Trophoblast cell (in vitro differentiated cells and primary cell): ENCODE measurements around the gene RFX8.

Experiments used
- DNase-seq, 2 donors: peaks; one replicate each; pipeline ENCODE4 v3.0.0-alpha.2; 2016
- H2AFZ ChIP-seq: 2 replicates; pipeline ENCODE4 v1.6.1; 2013; ENCODE audit warnings: low read length, moderate library complexity, mild to moderate bottlenecking; ENCODE audit not compliant: insufficient read depth, poor library complexity
- H2AK5ac ChIP-seq: 2 replicates; pipeline ENCODE4 v1.6.1; 2013; ENCODE audit warnings: mild to moderate bottlenecking, low read length
- H2BK120ac ChIP-seq: 2 replicates; pipeline ENCODE4 v1.6.1; 2013; ENCODE audit warnings: low read length, mild to moderate bottlenecking, moderate library complexity; ENCODE audit not compliant: insufficient read depth, poor library complexity
- H2BK12ac ChIP-seq: 2 replicates; pipeline ENCODE4 v1.6.1; 2013; ENCODE audit warnings: mild to moderate bottlenecking, low read length, moderate library complexity
- H2BK5ac ChIP-seq: 2 replicates; pipeline ENCODE4 v1.6.1; 2013; ENCODE audit warnings: low read length, low read depth, moderate library complexity, mild to moderate bottlenecking; ENCODE audit not compliant: poor library complexity
- H3K14ac ChIP-seq: 2 replicates; pipeline ENCODE4 v1.6.1; 2013; ENCODE audit warnings: mild to moderate bottlenecking, low read length
- H3K18ac ChIP-seq: 2 replicates; pipeline ENCODE4 v1.6.1; 2013; ENCODE audit warnings: mild to moderate bottlenecking, low read length
- H3K23ac ChIP-seq: 2 replicates; pipeline ENCODE4 v1.6.1; 2013; ENCODE audit warnings: low read length
- H3K27ac ChIP-seq: 2 replicates; pipeline ENCODE4 v1.5.1; 2013; ENCODE audit warnings: low read depth, mild to moderate bottlenecking, inconsistent platforms, low read length, moderate library complexity
- H3K27me3 ChIP-seq: 2 replicates; pipeline ENCODE4 v1.6.1; 2013; ENCODE audit warnings: inconsistent platforms, mild to moderate bottlenecking, low read length, moderate library complexity; ENCODE audit not compliant: insufficient read depth
- H3K36me3 ChIP-seq, 2 experiments: 1 replicate in 1 of 2; 2 replicates in 1 of 2; pipeline ENCODE4 v1.6.1; 2013; ENCODE audit warnings: low read length in 2 of 2, mild to moderate bottlenecking in 2 of 2, moderate library complexity in 1 of 2; ENCODE audit not compliant: insufficient read depth in 2 of 2, control insufficient read depth in 1 of 2
- H3K4ac ChIP-seq: 2 replicates; pipeline ENCODE4 v1.6.1; 2013; ENCODE audit warnings: low read depth, mild to moderate bottlenecking, low read length, moderate library complexity
- H3K4me1 ChIP-seq, 2 experiments: 1 replicate in 1 of 2; 2 replicates in 1 of 2; pipeline ENCODE4 v1.6.1; 2013; ENCODE audit warnings: low read length in 2 of 2, mild to moderate bottlenecking in 2 of 2, moderate library complexity in 1 of 2; ENCODE audit not compliant: insufficient read depth in 2 of 2, control insufficient read depth in 1 of 2
- H3K4me2 ChIP-seq: 2 replicates; pipeline ENCODE4 v1.6.1; 2013; ENCODE audit warnings: inconsistent platforms, mild to moderate bottlenecking, low read length, moderate library complexity
- H3K4me3 ChIP-seq: 2 replicates; pipeline ENCODE4 v1.5.1; 2013; ENCODE audit warnings: mild to moderate bottlenecking, low read depth, low read length, inconsistent platforms
- H3K79me1 ChIP-seq: one replicate; pipeline ENCODE4 v1.6.1; 2013; ENCODE audit warnings: low read length
- H3K79me2 ChIP-seq: 2 replicates; pipeline ENCODE4 v1.6.1; 2013; ENCODE audit warnings: low read length, mild to moderate bottlenecking; ENCODE audit not compliant: control insufficient read depth, insufficient read depth, poor library complexity
- H3K9ac ChIP-seq: 2 replicates; pipeline ENCODE4 v1.6.1; 2013; ENCODE audit warnings: mild to moderate bottlenecking, low read length
- H3K9me3 ChIP-seq: 2 replicates; pipeline ENCODE4 v1.6.1; 2013; ENCODE audit warnings: low read depth, mild to moderate bottlenecking, control low read depth, inconsistent platforms, low read length; ENCODE audit not compliant: insufficient read depth
- H4K12ac ChIP-seq: 2 replicates; pipeline ENCODE4 v1.6.1; 2013; ENCODE audit warnings: low read depth, mild to moderate bottlenecking, low read length, moderate library complexity
- H4K8ac ChIP-seq: 2 replicates; pipeline ENCODE4 v1.6.1; 2013; ENCODE audit warnings: low read depth, mild to moderate bottlenecking, low read length, moderate library complexity
- H4K91ac ChIP-seq: one replicate; pipeline ENCODE4 v1.6.1; 2013; ENCODE audit warnings: low read depth, mild to moderate bottlenecking, low read length, moderate library complexity
- WGBS: extraction: QIAGEN DNeasy Blood & Tissue Kit; methylation state at CpG from one replicate; pipeline ENCODE4 v1.1.7; 2013; ENCODE audit warnings: missing lambda C conversion rate; ENCODE audit not compliant: insufficient read length, insufficient coverage; ENCODE audit errors: extremely low coverage; 5-methylcytosine and 5-hydroxymethylcytosine counted together

RFX8 gene

DNA sequence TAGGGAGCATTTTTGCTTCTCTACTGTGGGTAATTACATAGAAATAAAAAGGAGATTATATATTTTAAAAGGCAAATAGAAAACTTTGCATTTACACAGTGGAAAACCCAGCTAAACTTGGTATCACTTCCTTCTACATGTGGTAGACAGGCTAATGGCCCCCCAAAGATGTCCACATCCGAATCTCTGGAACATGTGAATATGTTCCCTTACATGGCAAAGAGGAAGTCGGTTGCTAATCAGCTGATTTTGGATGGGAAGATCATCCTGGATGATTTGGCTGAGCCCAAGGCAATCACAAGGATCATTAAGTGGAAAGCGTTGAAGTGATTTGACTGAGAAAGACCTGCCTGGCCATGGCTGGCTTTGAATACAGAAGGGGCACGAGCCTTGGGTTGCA, 113.8 kb downstream of the RFX8 start:
- H4K91ac ChIP-seq, result no peak overlapping the region
- H2BK120ac ChIP-seq, result no peak overlapping the region
- DNase-seq, result peak in 1 of 2 donors; percentile 16
- peaks cover 5 to 13% of the 10 kb centered on the region in 2 experiments for H3K4me1 ChIP-seq
- no peak overlapping the region for H2AK5ac ChIP-seq
- H3K9ac ChIP-seq, result no peak overlapping the region
- H3K14ac ChIP-seq, result no peak overlapping the region
- no peak overlapping the region for H3K18ac ChIP-seq
- no peaks in the 10 kb centered on the region for H3K36me3 ChIP-seq
- WGBS, result no CpG with 5 or more reads among the region's 4 CpGs
- no peak overlapping the region for H4K12ac ChIP-seq
- no peak overlapping the region for H3K4me2 ChIP-seq
- no peaks in the 10 kb centered on the region for H3K79me2 ChIP-seq
- no peak overlapping the region for H3K27ac ChIP-seq
- no peak overlapping the region for H3K23ac ChIP-seq
- no peak overlapping the region for H4K8ac ChIP-seq
- no peak overlapping the region for H3K4ac ChIP-seq
- peaks cover under 1% of the 10 kb centered on the region for H3K9me3 ChIP-seq
- no peak overlapping the region for H2BK5ac ChIP-seq
- no peak overlapping the region for H2AFZ ChIP-seq
- H3K27me3 ChIP-seq, result no peaks in the 10 kb centered on the region
- H3K79me1 ChIP-seq, result no peaks in the 10 kb centered on the region
- no peak overlapping the region for H2BK12ac ChIP-seq
- no peak overlapping the region for H3K4me3 ChIP-seq

DNA sequence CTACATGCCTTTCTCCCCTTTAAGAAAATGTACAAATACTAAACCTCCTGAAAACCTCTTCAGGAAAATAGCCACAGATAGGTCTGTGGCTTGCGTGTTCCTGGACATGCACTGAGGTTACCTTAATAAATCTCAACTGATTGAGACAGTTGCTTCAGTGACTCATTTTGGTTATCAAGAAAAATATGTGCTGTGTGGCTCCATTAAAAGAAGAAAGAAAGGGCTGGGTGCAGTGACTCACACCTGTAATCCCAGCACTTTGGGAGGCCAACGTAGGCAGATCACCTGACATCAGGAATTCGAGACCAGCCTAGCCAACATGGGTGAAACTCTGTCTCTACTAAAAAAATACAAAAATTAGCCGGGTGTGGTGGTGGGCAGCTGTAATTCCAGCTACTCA, 114.7 kb downstream of the RFX8 start:
- Histone ChIP-seq H3K79me2 (no peaks in the 10 kb centered on the region), H4K12ac (no peak overlapping the region), H2AFZ (no peak overlapping the region), H3K18ac (no peak overlapping the region), H3K4me3 (no peak overlapping the region), H3K27ac (no peak overlapping the region), H3K36me3 (no peaks in the 10 kb centered on the region), H3K23ac (no peak overlapping the region), H3K9me3 (peaks cover 4% of the 10 kb centered on the region), H2AK5ac (no peak overlapping the region), H2BK5ac (no peak overlapping the region), H4K8ac (no peak overlapping the region), H3K9ac (no peak overlapping the region), H2BK12ac (no peak overlapping the region), H2BK120ac (no peak overlapping the region), H3K27me3 (no peaks in the 10 kb centered on the region), H4K91ac (no peak overlapping the region), H3K4ac (no peak overlapping the region), H3K4me1 (peaks cover 11 to 19% of the 10 kb centered on the region in 2 experiments), H3K4me2 (no peak overlapping the region), H3K79me1 (no peaks in the 10 kb centered on the region), H3K14ac (no peak overlapping the region)
- WGBS, result no CpG with 5 or more reads among the region's 4 CpGs
- DNase-seq, result peak; percentile 55 to 72

DNA sequence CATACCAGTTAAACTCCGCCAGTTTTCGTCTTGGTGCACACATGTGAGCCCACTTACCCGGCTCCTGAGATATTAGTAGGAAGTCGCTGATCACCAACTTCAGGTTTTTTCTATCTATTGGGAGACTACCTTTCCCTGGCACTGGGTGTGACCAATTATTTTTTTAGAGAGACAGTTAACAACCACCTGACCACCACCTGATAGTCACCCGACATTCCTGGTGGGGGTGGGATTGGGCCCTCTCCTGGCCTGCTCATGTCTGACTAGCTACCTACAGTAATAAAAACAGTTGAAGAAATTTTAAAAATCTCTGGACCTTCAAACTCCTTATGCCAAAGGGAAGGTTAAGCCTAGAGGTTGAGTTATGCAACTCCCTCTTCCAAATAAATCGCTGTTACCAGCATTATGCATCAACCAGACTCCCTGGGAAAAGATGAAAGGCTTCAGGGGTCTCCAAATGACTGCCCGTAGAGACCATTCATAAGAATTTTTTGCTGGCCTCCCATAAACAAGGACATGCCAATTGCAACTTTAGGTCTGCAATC, 115.4 kb downstream of the RFX8 start:
- no peak overlapping the region for H3K9ac ChIP-seq
- H3K23ac ChIP-seq, result no peak overlapping the region
- H3K79me2 ChIP-seq, result no peaks in the 10 kb centered on the region
- H3K4me2 ChIP-seq, result no peak overlapping the region
- no peaks in the 10 kb centered on the region for H3K27me3 ChIP-seq
- H4K8ac ChIP-seq, result no peak overlapping the region
- H4K91ac ChIP-seq, result no peak overlapping the region
- H3K14ac ChIP-seq, result no peak overlapping the region
- peaks cover 15 to 25% of the 10 kb centered on the region in 2 experiments for H3K4me1 ChIP-seq
- no peak overlapping the region for H2BK120ac ChIP-seq
- no peak overlapping the region for H4K12ac ChIP-seq
- H3K27ac ChIP-seq, result peak overlapping the region; percentile 25
- H3K4ac ChIP-seq, result no peak overlapping the region
- WGBS, result no CpG with 5 or more reads among the region's 7 CpGs
- H3K9me3 ChIP-seq, result peaks cover 4% of the 10 kb centered on the region
- H2BK5ac ChIP-seq, result no peak overlapping the region
- peak in 1 of 2 donors; percentile 23 for DNase-seq
- H2AFZ ChIP-seq, result no peak overlapping the region
- no peak overlapping the region for H3K18ac ChIP-seq
- H2AK5ac ChIP-seq, result no peak overlapping the region
- no peak overlapping the region for H2BK12ac ChIP-seq
- peaks cover 3% of the 10 kb centered on the region for H3K79me1 ChIP-seq
- no peaks in the 10 kb centered on the region for H3K36me3 ChIP-seq
- H3K4me3 ChIP-seq, result no peak overlapping the region

GRCh38 chr2:101357376-101357775, 117.5 kb downstream of the RFX8 start:
- Histone ChIP-seq H4K12ac (no peak overlapping the region), H3K4me3 (no peak overlapping the region)

More at GRCh38 chr2:101357376-101357775, 117.5 kb downstream of the RFX8 start:
- Histone ChIP-seq H3K36me3 (no peaks in the 10 kb centered on the region), H3K27ac (no peak overlapping the region), H2AK5ac (peak overlapping the region; percentile 59), H3K4me1 (peaks cover 15 to 22% of the 10 kb centered on the region in 2 experiments), H3K9me3 (peaks cover 4% of the 10 kb centered on the region), H3K14ac (no peak overlapping the region), H3K4ac (no peak overlapping the region), H3K23ac (no peak overlapping the region), H3K27me3 (no peaks in the 10 kb centered on the region), H3K18ac (no peak overlapping the region), H2BK5ac (no peak overlapping the region), H4K8ac (no peak overlapping the region), H3K79me1 (peaks cover 3% of the 10 kb centered on the region), H3K79me2 (no peaks in the 10 kb centered on the region), H2BK120ac (no peak overlapping the region), H3K4me2 (no peak overlapping the region), H3K9ac (no peak overlapping the region), H2AFZ (no peak overlapping the region), H4K91ac (peak overlapping the region; percentile 37), H2BK12ac (no peak overlapping the region)
- DNase-seq, result peak; percentile 40 to 51
